Heart left ventricle (tissue), 13 donors: Measurements from ENCODE around the gene LRRC63.

Source experiments
- CTCF ChIP-seq, 12 donors: fragments of 200-600 bp; sonication (generic) in 4 of 12; IDR thresholded peaks; one replicate each; pipeline versions ENCODE4 v1.5.0 to v1.8.0; 2018 to 2022; ENCODE audit warnings: antibody characterized with exemption in 12 of 12, mild to moderate bottlenecking in 5 of 12
- POLR2A ChIP-seq, 2 donors: fragments of 450-650 bp; IDR thresholded peaks; one replicate each; pipeline ENCODE4 v1.6.1; 2017; ENCODE audit warnings: antibody characterized with exemption in 2 of 2, mild to moderate bottlenecking in 2 of 2, moderate library complexity in 2 of 2
- donor health status: ischemic (EF 13 %, LVEDD 7.1; RV severe dilation, severe dysfunction).
- donor health status: DM: no; HTN: yes; CAD: no.
- donor health status: DM: no; HTN: no; CAD: no.
- donor health status: ischemic (EF 25% LVEDD 6.9; RV normal size, moderate dysfunction).
- donor health status: ischemic (EF 25% LVEDD 5.7; RV mildly dilated, moderate dysfunction).
- donor health status: ischemic (EF 35%, LVEDD 5.7; RV mildly dilated, moderate dysfunction).
- donor health status: nonischemic (EF 11% LVEDD 7.7; RV severe dilation, severe dysfunction).
- donor health status: DM: yes; HTN: yes; CAD: no.
- donor health status: PGD.
- donor health status: ischemic (EF 29% LVEDD 5.4; RV normal size, mild dysfunction).
- donor health status: nonischemic (EF 23%, LVEDD 6.1; RV moderate dilation, normal function).

DNA sequence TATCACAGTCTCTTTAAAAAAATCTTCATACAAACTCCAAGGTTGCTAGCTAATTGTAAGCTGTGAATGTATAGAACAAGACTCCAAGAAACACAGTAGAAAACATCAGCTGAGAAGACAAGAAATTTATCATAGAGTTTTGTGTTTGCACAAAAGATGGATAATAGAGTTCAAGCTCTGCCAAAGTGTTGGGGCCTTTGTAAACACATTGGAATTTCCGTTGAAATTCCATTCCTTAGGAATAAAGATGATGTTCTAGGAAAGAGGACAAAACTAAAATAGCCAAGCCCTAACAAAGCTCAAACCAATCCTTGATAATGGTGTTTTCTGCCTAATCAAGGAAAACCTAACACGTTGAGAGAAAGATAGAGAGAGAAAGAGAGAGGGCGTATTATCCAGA lies 20.6 kb downstream of the LRRC63 start:
- TF ChIP-seq CTCF (IDR thresholded peaks at IDR 0.05) (no peak), POLR2A (IDR thresholded peaks at IDR 0.05) (no peak)
